GM21390 (cell line): ENCODE data around the gene LRIT1.
"Not testable (repeated sequence)": the region's sequence is repeated elsewhere in the genome, so short reads cannot be mapped to it uniquely, and the experiment has no call there.

Source experiments
- ATAC-seq: cut with Tn5 transposase; IDR thresholded peaks from one replicate; pipeline ENCODE4 v1.9.1; 2021; ENCODE audit not compliant: unreplicated experiment

The LRIT1 gene

GRCh38 chr10:84241185-84241790 is at the start of gene LRIT1:
Gene LRIT1 (minus strand): TSS chr10:84241546. CDS start chr10:84241439, 107 bp downstream.
- no peak for ATAC-seq

GRCh38 chr10:84290235-84290634 is 48.9 kb upstream of the LRIT1 start:
- no peak for ATAC-seq

- no peak for ATAC-seq
Observed at GRCh38 chr10:84289521-84290200, 48.3 kb upstream of the LRIT1 start.

GRCh38 chr10:84288151-84288550 is 46.8 kb upstream of the LRIT1 start:
- no peak for ATAC-seq

GRCh38 chr10:84286695-84287094 is 45.3 kb upstream of the LRIT1 start:
- no peak for ATAC-seq

- not testable (repeated sequence) for ATAC-seq
Observed at GRCh38 chr10:84279876-84280475, 38.6 kb upstream of the LRIT1 start.

- ATAC-seq: no peak
Observed at GRCh38 chr10:84270708-84271107, 29.4 kb upstream of the LRIT1 start.

GRCh38 chr10:84269773-84270172 is 28.4 kb upstream of the LRIT1 start:
- no peak for ATAC-seq

- no peak for ATAC-seq
Observed at GRCh38 chr10:84269162-84269561, 27.8 kb upstream of the LRIT1 start.

- no peak for ATAC-seq
Observed at GRCh38 chr10:84267503-84268126, 26.3 kb upstream of the LRIT1 start.

GRCh38 chr10:84265418-84265817 is 24.1 kb upstream of the LRIT1 start:
- ATAC-seq: no peak

- peak; percentile 98 for ATAC-seq
Observed at GRCh38 chr10:84264611-84265141, 23.3 kb upstream of the LRIT1 start.

GRCh38 chr10:84263716-84264115 is 22.4 kb upstream of the LRIT1 start:
- no peak for ATAC-seq

GRCh38 chr10:84262190-84262956 is 21.0 kb upstream of the LRIT1 start:
- ATAC-seq: no peak

GRCh38 chr10:84261236-84261915 is 20.0 kb upstream of the LRIT1 start:
- no peak for ATAC-seq

GRCh38 chr10:84258034-84258695 is 16.8 kb upstream of the LRIT1 start:
- no peak for ATAC-seq

- ATAC-seq: no peak
Observed at GRCh38 chr10:84257343-84258020, 16.1 kb upstream of the LRIT1 start.

- ATAC-seq: peak; percentile 75
Observed at GRCh38 chr10:84256510-84257342, 15.4 kb upstream of the LRIT1 start.
